Activated CD4-positive, CD25-positive, alpha-beta regulatory T cell treated with anti-CD3 and anti-CD28 coated beads, Interleukin-2, amount 50 U/mL, for 24 hours (primary cell): ENCODE results near the gene SAMD4A.

Source experiments
- ATAC-seq, 2 donors: fragments of 150-1000 bp; cut with Tn5 transposase; one replicate each; pipeline ENCODE4 v1.10.0; 2021; ENCODE audit warnings: mild to moderate bottlenecking in 1 of 2, moderate library complexity in 1 of 2

SAMD4A gene

DNA sequence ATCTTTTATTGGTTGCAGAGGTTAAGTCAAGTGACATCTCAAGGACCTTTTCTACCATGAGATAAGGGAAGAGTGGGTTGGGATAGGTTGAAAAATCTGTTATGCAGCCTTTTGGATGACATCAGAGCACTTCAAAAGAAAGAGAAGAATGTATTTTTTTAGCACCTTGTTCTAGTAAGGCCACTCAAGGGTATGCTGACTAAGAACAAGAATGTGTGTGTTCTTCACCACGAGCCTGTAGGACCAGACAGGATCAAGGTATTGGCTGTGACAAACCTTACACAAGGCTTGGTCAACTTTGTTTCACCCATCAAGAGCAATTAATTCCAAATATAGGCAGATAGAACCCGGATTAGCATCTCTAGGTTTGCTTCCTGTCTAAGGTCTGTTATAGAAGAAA lies 142.5 kb downstream of the SAMD4A start:
- ATAC-seq = peak; percentile 85 to 86

DNA sequence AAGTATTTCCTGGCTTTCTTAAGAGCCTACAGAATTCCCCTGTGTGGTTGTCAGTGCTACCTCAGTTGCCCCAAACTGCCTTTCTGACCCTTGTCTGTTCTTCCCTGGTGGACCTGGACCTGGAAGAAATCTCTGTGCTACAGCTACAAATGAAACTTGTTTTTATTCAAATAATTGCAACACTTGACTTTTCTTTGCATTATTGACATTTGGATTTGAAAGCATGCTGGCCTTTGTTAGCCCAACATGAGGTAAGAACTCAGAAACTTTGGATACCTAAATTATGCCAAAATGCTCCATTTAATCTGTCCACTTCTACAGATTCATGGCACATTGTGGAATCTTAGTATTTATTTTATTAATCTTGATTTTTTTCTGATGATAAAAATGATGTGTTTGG lies 142.9 kb downstream of the SAMD4A start:
- ATAC-seq = no peak

DNA sequence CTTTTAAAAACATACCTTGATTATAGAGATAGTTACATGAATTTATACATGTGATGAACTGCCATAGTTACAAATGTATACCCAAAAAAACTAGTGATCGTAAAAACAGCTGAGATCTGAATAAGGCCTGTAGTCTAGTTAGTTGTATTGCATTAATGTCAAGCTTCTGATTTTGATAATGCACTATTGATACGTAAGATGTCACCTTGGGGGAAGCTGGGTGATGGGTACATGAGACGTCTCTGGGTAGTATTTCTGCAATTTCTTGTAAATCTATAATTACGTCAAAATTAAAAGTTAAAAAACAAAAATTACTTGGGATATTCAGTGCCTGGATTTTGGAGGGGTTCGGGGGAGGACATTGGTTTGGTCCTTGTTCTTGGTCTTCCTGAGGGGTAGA lies 144.4 kb downstream of the SAMD4A start:
- no peak for ATAC-seq

DNA sequence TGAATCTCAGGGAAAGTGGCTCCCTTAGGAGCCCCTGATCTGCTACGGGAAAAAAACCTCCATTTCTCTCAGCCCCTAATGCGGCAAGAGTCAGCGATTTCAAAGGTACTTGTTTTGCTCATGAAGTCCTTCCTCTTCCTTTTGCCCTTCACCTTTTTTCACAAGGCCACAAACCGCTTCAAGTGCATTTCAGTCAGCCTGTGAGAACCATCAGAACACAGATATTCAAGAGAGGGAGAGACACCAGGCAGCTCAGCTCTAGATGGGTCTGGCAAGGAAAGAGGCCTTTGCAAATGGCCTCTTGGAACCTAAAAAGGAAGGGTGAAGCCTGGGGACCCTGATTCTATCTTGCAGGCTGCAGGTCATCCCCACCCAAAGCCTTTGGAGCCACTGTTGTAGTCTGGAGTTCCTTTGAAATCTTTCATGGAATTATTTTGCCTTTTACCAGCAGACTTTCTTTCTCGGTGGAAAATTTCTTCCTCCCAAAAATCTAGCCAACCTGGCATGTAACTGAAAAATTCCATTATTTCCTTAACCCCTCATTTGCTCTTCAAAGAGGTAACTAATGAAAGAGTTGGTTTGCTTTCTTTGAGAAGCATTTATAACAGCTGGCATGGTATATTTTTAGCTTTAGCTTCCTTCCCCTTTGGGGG lies 145.0 kb downstream of the SAMD4A start:
- no peak for ATAC-seq

DNA sequence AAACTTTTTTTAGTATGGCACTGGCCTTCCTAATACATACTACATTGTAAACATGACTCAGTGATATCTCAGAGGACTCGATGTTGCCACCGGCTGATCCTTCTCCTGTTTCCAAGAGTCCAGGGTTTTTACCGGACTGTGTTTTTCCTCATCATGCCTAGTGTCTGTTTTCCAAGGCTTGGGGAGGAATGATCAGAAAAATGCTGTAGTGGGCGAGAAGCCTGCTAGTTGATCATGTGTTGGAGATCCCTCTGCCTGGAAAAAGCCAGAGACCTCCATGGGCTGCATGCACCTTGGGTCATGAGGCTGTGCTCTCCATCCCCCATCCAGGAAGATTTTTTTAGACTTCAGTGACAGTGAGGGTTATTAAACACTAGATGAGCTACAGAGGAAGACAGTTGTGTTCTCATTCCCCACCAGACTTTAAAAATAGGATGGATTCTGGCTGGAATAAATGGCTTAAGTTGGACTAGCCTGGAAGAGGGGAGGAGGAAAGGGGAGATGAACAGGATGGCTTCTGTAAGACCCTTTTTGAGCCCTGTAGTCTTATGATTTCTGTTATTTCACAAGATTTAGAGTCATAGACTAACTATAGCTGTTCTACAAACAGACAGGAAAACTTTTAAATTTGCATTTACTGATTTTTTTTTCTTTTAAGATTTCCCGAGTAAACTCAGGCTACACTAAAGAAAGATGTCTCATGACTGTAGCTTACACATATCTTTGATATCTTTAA lies 145.7 kb downstream of the SAMD4A start:
- ATAC-seq = no peak

DNA sequence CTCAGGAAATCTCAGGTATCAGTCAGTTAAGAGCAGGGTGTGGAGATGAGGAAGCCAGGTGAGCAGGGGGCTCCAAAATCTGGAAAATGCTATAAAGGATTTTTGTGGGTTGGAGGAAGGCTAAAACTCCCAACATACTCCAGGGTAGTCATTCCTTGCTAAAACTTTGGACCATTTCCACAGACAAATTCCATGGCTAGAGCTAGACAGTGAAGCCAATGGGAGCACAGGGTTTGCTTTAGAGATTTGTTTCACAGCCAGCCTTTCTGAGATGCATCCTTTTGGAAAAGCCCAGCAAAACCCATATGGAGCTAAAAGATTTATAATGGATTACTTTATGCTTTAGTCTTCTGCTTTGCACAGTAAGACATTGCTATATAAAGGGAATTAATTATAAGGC lies 146.5 kb downstream of the SAMD4A start:
- no peak for ATAC-seq

DNA sequence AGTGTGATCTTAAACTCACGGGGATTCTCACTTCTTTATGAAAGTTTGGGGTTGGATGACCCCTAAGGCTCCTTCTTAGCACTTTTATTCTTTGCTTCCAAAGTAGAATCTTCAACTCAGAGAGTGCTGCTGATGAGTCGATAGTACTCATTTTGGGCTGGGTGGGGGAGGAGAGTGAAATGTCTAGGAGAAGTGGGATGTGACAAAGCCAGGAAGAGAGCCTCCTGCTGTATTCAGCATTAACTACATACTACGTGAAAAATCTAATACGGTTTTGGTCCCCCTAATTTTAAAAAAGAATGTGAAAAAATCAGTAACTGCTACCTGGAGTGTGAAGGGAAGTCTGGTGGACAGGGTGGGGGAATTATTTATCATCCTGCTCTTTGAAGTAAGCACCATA lies 148.3 kb downstream of the SAMD4A start:
- ATAC-seq = no peak

DNA sequence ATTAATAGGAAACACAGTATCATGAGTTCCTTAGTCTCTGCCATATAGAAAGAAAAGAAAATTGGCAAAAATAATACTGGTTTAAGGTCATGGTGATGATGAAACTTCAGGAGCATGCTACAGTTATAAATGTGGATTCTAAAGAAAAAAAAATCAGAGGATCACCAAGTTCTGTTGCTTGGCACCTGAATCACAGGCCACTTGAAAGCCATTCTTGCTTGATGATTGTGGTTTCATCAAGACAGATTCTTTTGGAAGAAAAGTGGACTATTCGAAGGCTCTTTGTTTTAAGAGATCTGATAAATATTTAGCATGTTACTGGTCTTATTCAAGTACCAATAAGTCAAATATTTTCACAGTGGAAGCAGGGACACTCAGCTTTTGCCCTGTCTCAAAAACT lies 148.9 kb downstream of the SAMD4A start:
- no peak for ATAC-seq

DNA sequence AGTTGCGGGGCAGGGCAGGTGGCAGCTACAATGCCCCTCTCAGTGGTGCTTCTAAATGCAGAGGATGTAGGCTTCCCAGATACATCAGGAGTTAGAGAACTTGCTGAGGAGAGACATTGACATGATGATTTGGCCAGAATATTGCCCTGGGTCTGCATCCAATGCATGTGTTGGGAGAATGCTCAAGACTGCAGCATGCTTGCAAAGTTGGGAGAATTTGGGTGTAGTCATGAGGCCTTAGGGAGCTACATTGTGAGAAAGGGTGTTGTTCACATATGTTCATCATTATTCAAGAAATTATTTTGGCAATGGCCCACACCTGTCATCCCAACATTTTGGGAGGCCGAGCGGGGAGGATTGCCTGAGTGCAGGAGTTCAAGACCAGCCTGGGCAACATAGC lies 149.9 kb downstream of the SAMD4A start:
- ATAC-seq = no peak

DNA sequence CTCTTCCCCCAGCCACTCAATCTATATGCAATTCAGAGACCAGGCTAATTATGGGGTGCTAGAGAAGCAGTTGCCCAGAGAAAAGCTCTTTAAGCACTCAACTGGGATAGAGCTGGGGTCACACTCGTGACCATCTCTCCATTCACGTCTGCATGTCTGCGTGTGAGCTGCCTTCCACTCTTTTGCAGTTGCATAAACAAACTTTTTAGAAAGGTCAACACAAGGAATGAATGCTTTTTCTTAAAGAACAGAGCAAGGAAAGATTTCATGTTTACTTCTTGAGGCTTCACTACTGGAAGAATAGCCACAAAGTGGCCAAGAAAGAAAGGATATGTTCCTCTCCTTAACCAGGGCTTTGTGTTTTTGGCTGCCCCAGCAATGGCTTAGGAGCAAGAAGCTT lies 151.1 kb downstream of the SAMD4A start:
- ATAC-seq = no peak

DNA sequence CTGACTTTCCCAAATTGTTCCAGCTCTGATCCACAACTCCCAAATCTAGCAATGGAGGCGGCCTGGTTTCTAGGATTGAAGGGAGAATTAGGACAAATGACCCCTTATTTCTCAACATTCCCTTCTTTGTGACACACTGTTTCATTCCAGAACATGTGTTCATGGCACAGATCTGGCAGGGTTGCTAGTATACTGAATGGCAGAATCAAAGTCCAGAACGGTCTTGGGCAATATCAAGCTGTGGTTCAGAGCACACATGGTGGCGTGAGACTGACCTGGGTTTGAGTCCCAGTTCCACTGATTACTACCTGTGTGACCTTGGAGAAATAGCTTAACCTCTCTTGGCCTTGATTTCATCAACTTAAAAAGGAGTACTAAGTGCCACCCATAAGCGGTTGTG lies 152.5 kb downstream of the SAMD4A start:
- no peak for ATAC-seq

DNA sequence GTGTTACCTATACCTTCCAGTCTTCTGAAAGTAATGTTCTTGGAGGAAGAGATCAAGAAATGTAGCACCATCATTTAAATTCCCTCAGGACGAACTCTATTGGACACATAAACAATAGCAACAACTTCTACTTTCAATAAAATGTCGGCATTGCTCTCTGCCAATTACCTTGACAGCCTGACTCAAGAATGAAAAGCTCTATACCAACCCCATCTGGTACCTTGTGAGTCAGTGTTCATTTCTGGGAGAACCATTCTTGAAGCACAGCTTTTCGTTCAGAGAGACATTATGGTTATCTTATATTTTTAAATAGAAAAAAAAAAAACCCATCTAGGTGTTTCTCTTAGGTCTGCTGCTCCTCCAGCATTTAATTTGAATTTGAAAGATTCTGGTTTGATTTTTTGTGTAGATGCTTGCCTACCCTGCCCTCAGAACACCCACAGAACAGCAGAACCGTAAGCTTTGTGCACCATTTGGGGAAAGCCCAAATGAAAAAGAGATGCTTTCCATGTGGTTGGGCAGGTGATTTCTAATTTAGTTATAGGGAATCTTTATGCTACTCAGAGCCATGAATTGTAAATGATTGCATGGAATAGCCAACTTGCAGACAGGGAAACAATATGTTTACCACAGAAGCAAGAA lies 156.0 kb downstream of the SAMD4A start:
- peak in 1 of 2 donors; percentile 48 for ATAC-seq

DNA sequence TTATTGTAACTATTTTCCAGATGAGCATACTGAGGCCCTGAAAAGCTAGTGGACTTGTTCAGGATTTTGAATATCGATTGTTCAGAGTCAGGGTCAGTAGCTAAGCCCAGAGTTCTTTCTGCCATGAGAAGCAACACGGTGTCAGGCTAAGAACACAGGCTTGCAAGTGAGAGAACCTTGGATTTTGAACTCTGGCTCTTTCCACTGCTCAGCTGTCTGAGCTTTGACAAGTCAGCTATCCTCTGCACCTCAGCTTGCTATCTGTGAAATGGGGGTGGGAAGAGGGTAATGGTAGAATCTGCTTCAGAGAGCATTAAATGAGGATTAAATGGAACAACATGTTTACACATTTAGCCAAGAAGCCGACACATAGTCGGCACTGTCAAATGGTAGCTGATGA lies 157.2 kb downstream of the SAMD4A start:
- no peak for ATAC-seq

DNA sequence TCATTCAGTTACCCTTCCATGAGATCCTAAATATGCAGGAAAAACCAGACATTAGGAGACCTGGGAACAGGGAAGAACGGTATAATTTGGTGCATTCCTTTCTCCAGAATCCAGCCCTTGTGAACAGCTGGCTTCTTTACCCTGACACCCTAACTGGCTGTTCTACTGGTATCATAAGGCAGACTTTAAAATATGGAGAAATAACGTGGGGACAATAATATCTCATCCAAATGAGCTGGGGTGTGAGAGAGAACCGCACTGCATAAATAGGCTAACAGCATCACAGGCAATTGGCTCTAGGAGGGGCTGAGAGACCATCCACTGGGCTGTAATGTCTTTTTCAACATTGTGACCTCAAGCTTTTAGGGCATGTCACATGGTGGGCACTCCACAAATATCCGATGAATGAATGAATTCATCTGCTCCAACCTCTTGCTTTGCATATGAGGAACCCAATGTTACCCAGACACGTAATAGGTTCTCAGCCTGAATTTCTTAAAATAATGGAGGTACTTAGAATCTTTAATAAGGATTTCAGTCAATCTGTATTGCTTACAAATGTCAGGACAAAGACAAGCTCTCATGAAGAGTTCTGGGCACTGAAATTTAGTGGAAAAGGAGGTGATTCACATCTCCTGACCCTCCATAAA lies 157.9 kb downstream of the SAMD4A start:
- ATAC-seq = no peak

DNA sequence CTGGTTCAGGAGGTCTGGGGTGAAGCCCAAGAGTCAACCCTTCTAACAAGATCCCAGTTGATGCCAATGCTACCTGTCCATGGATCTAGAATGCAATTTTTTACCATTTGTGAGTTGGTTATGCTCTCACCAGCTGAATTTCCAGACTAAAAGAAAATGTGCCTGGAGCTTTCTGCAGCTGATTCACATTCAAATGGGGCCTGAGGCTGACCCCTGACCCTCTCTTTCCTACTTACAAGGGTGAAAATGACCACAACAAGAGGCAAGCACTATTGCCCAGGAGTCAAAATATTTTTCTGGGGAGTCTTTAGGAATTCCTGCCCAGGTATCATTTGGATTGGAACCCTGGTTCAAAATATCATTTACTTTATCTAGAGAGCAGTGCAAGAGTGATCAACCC lies 159.1 kb downstream of the SAMD4A start:
- no peak for ATAC-seq

DNA sequence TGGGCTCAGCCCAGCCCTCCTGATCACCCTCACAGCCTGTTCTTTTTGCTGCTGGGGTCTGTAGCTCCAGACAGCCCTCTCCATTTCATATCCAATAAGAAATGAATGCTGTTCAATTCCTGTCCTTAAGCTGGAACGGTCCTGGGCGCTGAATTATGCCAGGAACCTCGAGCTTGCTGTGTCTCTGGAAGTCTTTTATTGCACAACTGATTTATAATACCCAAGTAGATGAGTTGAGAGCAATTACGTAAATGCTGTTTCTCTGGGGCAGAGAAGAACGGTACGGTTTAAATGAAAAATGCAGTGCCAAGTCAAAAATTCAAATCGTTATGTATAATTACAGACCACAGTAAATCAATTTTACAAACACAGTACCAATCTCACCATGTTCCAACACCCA lies 161.0 kb downstream of the SAMD4A start:
- no peak for ATAC-seq

DNA sequence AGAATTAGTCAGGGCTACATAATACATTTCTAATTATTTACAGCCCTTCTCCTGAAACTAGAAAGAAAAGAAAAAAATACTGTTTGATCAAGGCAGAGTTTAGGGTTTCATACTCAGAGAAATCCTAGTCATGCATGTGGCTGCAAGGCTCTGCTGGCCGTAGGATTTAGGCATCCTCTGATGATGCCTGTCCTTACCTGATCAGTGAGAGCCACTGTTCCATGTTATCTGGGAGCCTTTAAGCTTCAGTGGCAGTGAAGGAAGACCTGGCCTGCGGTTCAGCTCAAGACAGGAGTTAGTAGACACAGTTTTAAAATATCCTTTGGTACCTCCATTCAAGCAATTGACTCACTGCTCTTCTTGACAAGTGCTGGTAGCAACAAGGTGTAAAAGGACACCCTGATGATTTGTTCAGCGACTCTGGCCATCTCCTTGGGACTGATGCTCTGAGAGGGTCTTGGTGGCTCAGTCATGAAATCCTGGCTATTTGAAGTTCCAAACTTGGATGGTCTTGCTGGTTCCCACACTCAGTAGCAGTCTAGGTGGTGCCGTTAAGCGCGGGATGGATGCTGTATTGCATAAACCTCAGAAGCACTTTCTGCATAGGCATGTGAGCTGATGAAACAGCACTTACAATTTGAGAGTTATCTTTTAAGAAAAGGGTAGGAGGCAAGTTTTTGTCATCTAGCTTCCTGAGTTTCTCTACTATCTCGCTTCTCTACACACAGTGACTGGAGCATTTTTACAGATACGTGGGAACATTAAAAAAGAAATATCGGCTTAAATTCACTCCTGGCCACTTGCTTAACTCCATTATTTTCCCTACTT lies 162.0 kb downstream of the SAMD4A start:
- no peak for ATAC-seq

DNA sequence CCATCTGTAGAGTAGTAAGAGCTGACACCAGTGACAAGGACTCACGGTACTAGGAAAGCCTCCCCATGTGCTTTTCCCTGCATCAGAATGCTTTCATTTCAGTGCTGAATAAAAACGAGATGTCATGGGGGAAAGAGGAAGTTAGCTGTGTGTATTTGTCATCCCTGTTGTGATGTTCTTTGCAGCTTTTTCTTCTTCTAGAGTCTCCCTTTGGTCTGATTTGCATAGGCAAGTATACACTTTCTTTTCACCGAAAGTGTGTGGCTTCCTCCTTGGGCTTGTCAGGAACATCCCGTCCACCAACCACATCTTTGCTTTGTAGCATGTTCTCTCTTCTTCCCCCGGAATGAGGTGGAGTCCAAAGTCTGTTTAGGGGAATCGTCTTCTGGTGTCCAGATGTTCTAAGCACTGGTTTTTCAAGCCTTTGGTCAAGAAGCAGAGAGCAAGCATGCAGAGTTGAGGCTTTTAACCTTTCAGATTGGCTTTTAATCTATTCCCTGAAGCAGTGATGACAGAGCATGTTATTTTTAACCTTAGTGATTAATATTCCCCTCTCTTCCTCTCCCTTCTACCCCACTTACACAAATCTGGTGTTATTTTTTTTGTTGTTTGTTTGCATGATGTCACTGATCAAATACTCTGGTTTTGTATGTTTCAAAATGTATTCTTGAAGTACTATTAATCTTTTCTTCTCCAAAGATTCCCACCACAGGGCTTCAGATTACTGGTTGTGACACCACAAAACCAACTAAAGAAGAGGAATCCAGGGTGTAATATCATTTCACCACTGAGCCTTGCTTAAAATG lies 163.4 kb downstream of the SAMD4A start:
- ATAC-seq = peak; percentile 92 to 94

DNA sequence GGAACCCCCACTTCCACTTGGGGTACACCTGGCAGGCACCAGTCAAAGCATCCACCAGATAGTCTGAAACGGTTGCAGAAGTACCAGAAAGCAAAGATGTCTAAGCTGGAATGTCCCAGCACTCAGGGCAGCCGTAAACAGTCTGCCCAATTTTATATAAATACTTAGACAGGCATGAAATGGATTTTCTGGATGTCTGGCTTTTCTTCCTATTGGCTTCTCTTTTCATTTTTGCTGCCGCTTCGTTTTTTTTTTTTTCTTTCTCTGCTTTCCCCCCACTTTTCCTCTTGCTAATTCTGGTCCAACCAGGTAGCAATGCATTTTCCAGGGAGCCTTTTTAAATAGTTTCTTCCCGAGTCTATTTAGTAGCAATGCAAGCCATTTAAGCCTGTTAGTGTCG lies 168.0 kb downstream of the SAMD4A start:
- no peak for ATAC-seq

DNA sequence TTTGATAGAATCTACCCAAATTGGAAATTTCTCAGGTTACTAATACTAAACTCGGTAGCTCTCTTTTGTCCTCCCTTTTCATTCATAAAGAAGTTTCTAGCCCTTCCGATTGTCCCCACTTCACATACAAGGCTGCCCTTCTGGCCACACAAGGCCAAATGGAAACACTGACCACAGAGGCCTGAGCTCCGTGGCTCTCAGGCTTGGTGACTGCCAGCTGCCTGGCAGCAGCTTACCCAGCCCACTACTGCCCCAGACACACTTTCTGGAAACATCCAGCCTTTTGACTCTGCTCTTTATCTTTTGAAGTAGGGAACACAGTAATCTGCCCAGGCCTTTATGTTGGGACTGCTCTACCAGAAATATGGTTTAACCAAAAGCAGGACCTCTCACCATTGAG lies 168.5 kb downstream of the SAMD4A start:
- no peak for ATAC-seq

DNA sequence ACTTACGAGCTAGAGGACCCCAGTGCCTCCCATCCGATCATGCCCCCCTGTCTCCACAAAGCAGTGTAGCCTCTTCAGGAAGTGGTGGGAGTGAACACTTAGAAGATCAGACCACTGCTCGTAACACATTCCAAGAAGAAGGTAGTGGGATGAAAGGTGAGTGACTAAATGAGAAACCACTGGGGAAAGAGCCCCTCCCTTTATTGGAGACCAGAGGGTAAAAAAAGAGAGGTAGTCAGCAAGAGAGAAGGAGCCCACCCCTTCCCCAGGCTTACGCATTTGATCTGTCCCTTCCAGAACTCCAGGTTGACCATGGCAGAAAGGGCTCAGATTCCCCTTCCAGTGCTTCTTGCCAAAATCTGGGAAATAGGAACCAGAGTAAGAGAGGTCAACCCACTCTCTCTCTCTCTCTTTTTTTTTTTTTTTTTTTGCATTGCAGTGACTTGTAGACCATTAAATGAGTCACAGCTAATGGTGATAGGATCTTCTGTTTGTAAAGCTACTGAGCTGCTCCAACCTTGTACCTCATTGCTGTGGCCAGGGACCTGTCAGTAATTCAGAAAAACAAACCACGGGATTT lies 170.3 kb downstream of the SAMD4A start:
- ATAC-seq = peak; percentile 70 to 74

DNA sequence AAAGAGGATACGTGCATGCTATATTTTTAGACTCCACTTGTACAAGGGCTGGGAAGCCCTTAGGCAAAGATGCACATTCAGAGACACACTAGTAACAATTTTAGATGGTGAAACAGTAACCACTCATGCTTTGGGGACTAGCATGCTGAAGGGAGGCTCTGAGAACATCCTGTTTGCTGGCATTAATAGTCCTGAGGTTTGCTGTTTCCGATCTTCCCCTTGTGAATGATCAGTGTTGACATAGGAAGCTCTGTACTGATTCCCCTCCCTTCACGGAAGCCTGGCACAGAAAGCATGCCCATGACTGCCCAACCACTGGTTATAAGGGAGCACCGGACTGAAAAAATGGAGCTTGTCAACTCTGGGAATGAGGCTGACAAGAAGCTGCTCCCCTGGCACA lies 171.1 kb downstream of the SAMD4A start:
- ATAC-seq = no peak
